Adrenal gland (tissue), 5 donors: ENCODE results near the gene KIAA1210.

Experiments
- POLR2A ChIP-seq, 2 donors: fragments of 450-650 bp; IDR thresholded peaks; one replicate each; pipeline ENCODE4 v1.6.1; 2017; ENCODE audit warnings: antibody characterized with exemption in 2 of 2, mild to moderate bottlenecking in 2 of 2, moderate library complexity in 1 of 2
- TF ChIP-seq, protein P1 (sequence below), 6 experiments: fragments of 450-650 bp in 4 of 6; fragments of 200-600 bp in 2 of 6; sonication (generic) in 1 of 6; IDR thresholded peaks; 1 replicate in 5 of 6; 2 replicates in 1 of 6; pipeline versions ENCODE4 v1.5.1 to v1.8.0; 2016 to 2021; ENCODE audit warnings: antibody characterized with exemption in 6 of 6, mild to moderate bottlenecking in 2 of 6, moderate library complexity in 1 of 6
- donor health status: DM: no; HTN: no; CAD: no.

DNA sequence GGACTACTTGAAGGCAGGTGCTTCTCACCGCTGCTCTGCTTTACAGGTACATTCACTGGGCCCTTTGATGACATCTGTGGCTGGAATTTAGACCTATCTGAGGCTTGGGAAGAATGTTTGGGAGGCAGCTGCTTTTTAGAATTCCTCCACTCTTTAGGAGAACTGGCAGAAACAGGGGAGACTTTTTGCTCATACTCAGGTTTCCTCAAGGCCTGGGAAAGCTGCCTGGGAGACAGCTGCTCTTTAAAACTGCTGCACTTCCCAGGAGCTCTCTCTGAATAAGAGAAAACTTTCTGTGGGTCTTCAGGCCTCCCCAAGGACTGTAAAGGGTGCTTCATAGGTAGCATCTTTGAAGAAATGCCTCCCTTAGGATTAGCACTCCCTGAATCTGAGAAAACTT lies 40.5 kb downstream of the KIAA1210 start:
- TF ChIP-seq POLR2A (IDR thresholded peaks at IDR 0.05): no peak
- TF ChIP-seq, protein P1, sequence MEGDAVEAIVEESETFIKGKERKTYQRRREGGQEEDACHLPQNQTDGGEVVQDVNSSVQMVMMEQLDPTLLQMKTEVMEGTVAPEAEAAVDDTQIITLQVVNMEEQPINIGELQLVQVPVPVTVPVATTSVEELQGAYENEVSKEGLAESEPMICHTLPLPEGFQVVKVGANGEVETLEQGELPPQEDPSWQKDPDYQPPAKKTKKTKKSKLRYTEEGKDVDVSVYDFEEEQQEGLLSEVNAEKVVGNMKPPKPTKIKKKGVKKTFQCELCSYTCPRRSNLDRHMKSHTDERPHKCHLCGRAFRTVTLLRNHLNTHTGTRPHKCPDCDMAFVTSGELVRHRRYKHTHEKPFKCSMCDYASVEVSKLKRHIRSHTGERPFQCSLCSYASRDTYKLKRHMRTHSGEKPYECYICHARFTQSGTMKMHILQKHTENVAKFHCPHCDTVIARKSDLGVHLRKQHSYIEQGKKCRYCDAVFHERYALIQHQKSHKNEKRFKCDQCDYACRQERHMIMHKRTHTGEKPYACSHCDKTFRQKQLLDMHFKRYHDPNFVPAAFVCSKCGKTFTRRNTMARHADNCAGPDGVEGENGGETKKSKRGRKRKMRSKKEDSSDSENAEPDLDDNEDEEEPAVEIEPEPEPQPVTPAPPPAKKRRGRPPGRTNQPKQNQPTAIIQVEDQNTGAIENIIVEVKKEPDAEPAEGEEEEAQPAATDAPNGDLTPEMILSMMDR (IDR thresholded peaks at IDR 0.05): no peak
